ENCODE results near the gene SHISA9.

GRCh38 chr16:12971241-12971640, 69.8 kb downstream of the SHISA9 start:
- TF ChIP-seq, protein P1, sequence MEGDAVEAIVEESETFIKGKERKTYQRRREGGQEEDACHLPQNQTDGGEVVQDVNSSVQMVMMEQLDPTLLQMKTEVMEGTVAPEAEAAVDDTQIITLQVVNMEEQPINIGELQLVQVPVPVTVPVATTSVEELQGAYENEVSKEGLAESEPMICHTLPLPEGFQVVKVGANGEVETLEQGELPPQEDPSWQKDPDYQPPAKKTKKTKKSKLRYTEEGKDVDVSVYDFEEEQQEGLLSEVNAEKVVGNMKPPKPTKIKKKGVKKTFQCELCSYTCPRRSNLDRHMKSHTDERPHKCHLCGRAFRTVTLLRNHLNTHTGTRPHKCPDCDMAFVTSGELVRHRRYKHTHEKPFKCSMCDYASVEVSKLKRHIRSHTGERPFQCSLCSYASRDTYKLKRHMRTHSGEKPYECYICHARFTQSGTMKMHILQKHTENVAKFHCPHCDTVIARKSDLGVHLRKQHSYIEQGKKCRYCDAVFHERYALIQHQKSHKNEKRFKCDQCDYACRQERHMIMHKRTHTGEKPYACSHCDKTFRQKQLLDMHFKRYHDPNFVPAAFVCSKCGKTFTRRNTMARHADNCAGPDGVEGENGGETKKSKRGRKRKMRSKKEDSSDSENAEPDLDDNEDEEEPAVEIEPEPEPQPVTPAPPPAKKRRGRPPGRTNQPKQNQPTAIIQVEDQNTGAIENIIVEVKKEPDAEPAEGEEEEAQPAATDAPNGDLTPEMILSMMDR (IDR thresholded peaks at IDR 0.05), result no peak
- TF ChIP-seq EP300 (IDR thresholded peaks at IDR 0.05), result no peak
